SU-DHL-6 (cell line): Measurements from ENCODE around the gene IRX4.

ENCODE experiments used
- H2AFZ ChIP-seq: fragments of 200-600 bp; sonication (generic); 2 replicates; pipeline ENCODE4 v1.6.1; 2014; ENCODE audit warnings: low read depth, mild to moderate bottlenecking, moderate library complexity, mixed read lengths, antibody characterized with exemption, low read length; ENCODE audit not compliant: severe bottlenecking
- H3F3A ChIP-seq: fragments of 200-600 bp; shearing (Covaris generic); 2 replicates; pipeline ENCODE4 v1.6.0; 2016; ENCODE audit warnings: antibody characterized with exemption, mild to moderate bottlenecking; ENCODE audit not compliant: insufficient read depth
- H3K27ac ChIP-seq: fragments of 200-600 bp; sonication (generic); 2 replicates; pipeline ENCODE4 v1.5.1; 2016; ENCODE audit warnings: low read depth, mild to moderate bottlenecking, low read length, moderate library complexity, mixed read lengths
- H3K27me3 ChIP-seq: fragments of 200-600 bp; sonication (generic), shearing (Covaris generic); 2 replicates; pipeline ENCODE4 v1.6.0; 2014; ENCODE audit warnings: mild to moderate bottlenecking, low read length
- H3K36me3 ChIP-seq: fragments of 200-600 bp; sonication (generic); 2 replicates; pipeline ENCODE4 v1.6.1; 2014; ENCODE audit warnings: mild to moderate bottlenecking, low read length, mixed read lengths
- H3K4me2 ChIP-seq: fragments of 300-600, 200-600 bp; shearing (Covaris generic), sonication (generic); 2 replicates; pipeline ENCODE4 v1.6.0; 2014; ENCODE audit warnings: low read length, low read depth, mild to moderate bottlenecking; ENCODE audit not compliant: poor library complexity, severe bottlenecking
- H3K4me3 ChIP-seq: fragments of 200-600 bp; sonication (generic); 2 replicates; pipeline ENCODE4 v1.5.1; 2014; ENCODE audit warnings: antibody characterized with exemption, low read length, mild to moderate bottlenecking, mixed read lengths; ENCODE audit not compliant: insufficient read depth, poor library complexity, severe bottlenecking
- H3K79me2 ChIP-seq: fragments of 200-600 bp; sonication (generic); 2 replicates; pipeline ENCODE4 v1.6.1; 2014; ENCODE audit warnings: mild to moderate bottlenecking, low read length, moderate library complexity; ENCODE audit not compliant: insufficient read depth
- H3K9ac ChIP-seq: fragments of 200-600 bp; sonication (generic); 2 replicates; pipeline ENCODE4 v1.7.0; 2014; ENCODE audit warnings: mild to moderate bottlenecking, low read length
- H3K9me2 ChIP-seq: fragments of 200-600 bp; sonication (generic); replicated peaks from 2 replicates; pipeline ENCODE4 v1.6.1; 2014; ENCODE audit warnings: low read length; ENCODE audit not compliant: insufficient read depth
- H3K9me3 ChIP-seq: fragments of 200-600 bp; sonication (generic); 2 replicates; pipeline ENCODE4 v1.6.1; 2014; ENCODE audit warnings: low read length, mixed read lengths; ENCODE audit not compliant: insufficient read depth
- H4K20me1 ChIP-seq: fragments of 200-600 bp; sonication (generic); 2 replicates; pipeline ENCODE4 v1.6.1; 2014; ENCODE audit warnings: low read depth, mild to moderate bottlenecking, antibody characterized with exemption, low read length, moderate library complexity, mixed read lengths
- CTCF ChIP-seq: fragments of 200-600 bp; sonication (generic); IDR thresholded peaks from one replicate; pipeline ENCODE4 v1.5.1; 2017; ENCODE audit warnings: antibody characterized with exemption, mild to moderate bottlenecking, low read length, moderate library complexity; ENCODE audit not compliant: insufficient read depth, poor library complexity, severe bottlenecking
- EZH2phosphoT487 ChIP-seq: fragments of 200-600 bp; sonication (generic), shearing (Covaris generic); conservative IDR thresholded peaks from 2 replicates; pipeline ENCODE4 v1.6.1; 2018; ENCODE audit warnings: mild to moderate bottlenecking, antibody characterized with exemption, low read length, moderate library complexity, mixed read lengths

Gene IRX4

GRCh38 chr5:1892685-1893445 is 10.1 kb upstream of the IRX4 start:
- H3K4me3 ChIP-seq: no peak overlapping the region
- H3K9ac ChIP-seq: no peak overlapping the region
- H3K9me3 ChIP-seq: no peaks in the 10 kb centered on the region
- TF ChIP-seq EZH2phosphoT487: no peak
- TF ChIP-seq CTCF: no peak
- no peak overlapping the region for H2AFZ ChIP-seq
- H3K4me2 ChIP-seq: no peak overlapping the region
- no peaks in the 10 kb centered on the region for H3K36me3 ChIP-seq
- H3K27me3 ChIP-seq: no peaks in the 10 kb centered on the region
- H3K27ac ChIP-seq: no peak overlapping the region
- H3F3A ChIP-seq: no peaks in the 10 kb centered on the region
- H3K79me2 ChIP-seq: no peaks in the 10 kb centered on the region
- H4K20me1 ChIP-seq: no peaks in the 10 kb centered on the region
- no peaks in the 10 kb centered on the region for H3K9me2 ChIP-seq

- H3K4me2 ChIP-seq: no peak overlapping the region
- no peaks in the 10 kb centered on the region for H3K27me3 ChIP-seq
- no peak overlapping the region for H2AFZ ChIP-seq
- no peaks in the 10 kb centered on the region for H4K20me1 ChIP-seq
- no peak overlapping the region for H3K9ac ChIP-seq
- no peaks in the 10 kb centered on the region for H3K36me3 ChIP-seq
- H3K9me3 ChIP-seq: no peaks in the 10 kb centered on the region
- H3K79me2 ChIP-seq: no peaks in the 10 kb centered on the region
- H3K4me3 ChIP-seq: no peak overlapping the region
- no peak for TF ChIP-seq CTCF
- H3F3A ChIP-seq: no peaks in the 10 kb centered on the region
- no peaks in the 10 kb centered on the region for H3K9me2 ChIP-seq
- H3K27ac ChIP-seq: no peak overlapping the region
Measured at GRCh38 chr5:1892211-1892610, 9.5 kb upstream of the IRX4 start.

GRCh38 chr5:1891391-1891790 is 8.7 kb upstream of the IRX4 start:
- Histone ChIP-seq H3K9ac (no peak overlapping the region), H3F3A (no peaks in the 10 kb centered on the region), H3K27me3 (no peaks in the 10 kb centered on the region), H3K4me2 (no peak overlapping the region), H3K36me3 (no peaks in the 10 kb centered on the region), H2AFZ (no peak overlapping the region), H3K4me3 (no peak overlapping the region), H3K27ac (no peak overlapping the region), H3K9me3 (no peaks in the 10 kb centered on the region), H4K20me1 (no peaks in the 10 kb centered on the region), H3K79me2 (no peaks in the 10 kb centered on the region), H3K9me2 (no peaks in the 10 kb centered on the region)
- TF ChIP-seq EZH2phosphoT487: no peak

GRCh38 chr5:1890296-1890695 is 7.6 kb upstream of the IRX4 start:
- Histone ChIP-seq H3K9ac (no peak overlapping the region), H4K20me1 (no peaks in the 10 kb centered on the region), H3K4me2 (no peak overlapping the region), H3K27ac (no peak overlapping the region), H3K9me2 (no peaks in the 10 kb centered on the region), H2AFZ (no peak overlapping the region), H3K36me3 (no peaks in the 10 kb centered on the region), H3K79me2 (no peaks in the 10 kb centered on the region), H3K27me3 (no peaks in the 10 kb centered on the region), H3F3A (no peaks in the 10 kb centered on the region), H3K4me3 (no peak overlapping the region), H3K9me3 (no peaks in the 10 kb centered on the region)
- TF ChIP-seq EZH2phosphoT487: no peak
- no peak for TF ChIP-seq CTCF
